Omental fat pad (tissue), 4 donors: ENCODE data around the gene EPHA1. TPM values are rescaled to one million over a fixed set of nuclear protein-coding genes. Genes with fewer than 3 reads are reported as not detected.

ENCODE experiments used
- ATAC-seq: fragments of 150-250 bp; one replicate; pipeline ENCODE4 v1.9.1; 2016; ENCODE audit warnings: mild to moderate bottlenecking, moderate library complexity; ENCODE audit not compliant: low FRiP score
- DNase-seq: peaks from one replicate; pipeline ENCODE4 v3.0.0-alpha.2; 2019; ENCODE audit warnings: low spot score
- total RNA-seq, 4 donors: library from RNA; depleted of rRNA; stranded (reverse); fragments of >200 nt; gene quantifications; one replicate each; pipeline ENCODE4 v1.1.0, GENCODE V29; 2016
- TF ChIP-seq, protein P1 (sequence below), 3 donors: fragments of 450-650 bp; IDR thresholded peaks; one replicate each; pipeline ENCODE4 v1.5.1; 2016 to 2017; ENCODE audit warnings: antibody characterized with exemption in 3 of 3, mild to moderate bottlenecking in 3 of 3, moderate library complexity in 2 of 3

Gene EPHA1
- total RNA-seq, 4 donors from 2014 or later, result 0.13 to 0.46 TPM; not detected in 2

DNA sequence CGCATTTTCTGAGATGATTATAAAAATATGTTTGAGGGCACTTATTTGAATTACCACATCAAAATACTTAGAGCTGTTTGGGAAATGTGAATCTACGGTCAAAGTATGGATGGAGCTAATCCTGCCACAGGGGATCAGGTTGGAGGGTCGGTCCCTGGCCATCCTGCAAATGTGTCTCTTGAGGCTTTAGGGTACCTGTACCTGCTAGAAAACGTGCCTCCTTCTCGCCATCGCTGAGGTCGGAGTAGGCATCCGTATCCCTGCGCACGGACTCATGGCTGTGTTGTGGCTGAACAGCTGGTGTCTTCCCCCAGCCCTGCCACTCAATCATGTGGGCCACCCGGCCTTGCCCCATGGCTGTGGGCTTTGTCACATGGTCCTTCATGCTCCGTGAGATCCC, 50.0 kb downstream of the EPHA1 start:
- TF ChIP-seq, protein P1, sequence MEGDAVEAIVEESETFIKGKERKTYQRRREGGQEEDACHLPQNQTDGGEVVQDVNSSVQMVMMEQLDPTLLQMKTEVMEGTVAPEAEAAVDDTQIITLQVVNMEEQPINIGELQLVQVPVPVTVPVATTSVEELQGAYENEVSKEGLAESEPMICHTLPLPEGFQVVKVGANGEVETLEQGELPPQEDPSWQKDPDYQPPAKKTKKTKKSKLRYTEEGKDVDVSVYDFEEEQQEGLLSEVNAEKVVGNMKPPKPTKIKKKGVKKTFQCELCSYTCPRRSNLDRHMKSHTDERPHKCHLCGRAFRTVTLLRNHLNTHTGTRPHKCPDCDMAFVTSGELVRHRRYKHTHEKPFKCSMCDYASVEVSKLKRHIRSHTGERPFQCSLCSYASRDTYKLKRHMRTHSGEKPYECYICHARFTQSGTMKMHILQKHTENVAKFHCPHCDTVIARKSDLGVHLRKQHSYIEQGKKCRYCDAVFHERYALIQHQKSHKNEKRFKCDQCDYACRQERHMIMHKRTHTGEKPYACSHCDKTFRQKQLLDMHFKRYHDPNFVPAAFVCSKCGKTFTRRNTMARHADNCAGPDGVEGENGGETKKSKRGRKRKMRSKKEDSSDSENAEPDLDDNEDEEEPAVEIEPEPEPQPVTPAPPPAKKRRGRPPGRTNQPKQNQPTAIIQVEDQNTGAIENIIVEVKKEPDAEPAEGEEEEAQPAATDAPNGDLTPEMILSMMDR (IDR thresholded peaks at IDR 0.05), result no peak
- DNase-seq (no peak), ATAC-seq (no peak)

DNA sequence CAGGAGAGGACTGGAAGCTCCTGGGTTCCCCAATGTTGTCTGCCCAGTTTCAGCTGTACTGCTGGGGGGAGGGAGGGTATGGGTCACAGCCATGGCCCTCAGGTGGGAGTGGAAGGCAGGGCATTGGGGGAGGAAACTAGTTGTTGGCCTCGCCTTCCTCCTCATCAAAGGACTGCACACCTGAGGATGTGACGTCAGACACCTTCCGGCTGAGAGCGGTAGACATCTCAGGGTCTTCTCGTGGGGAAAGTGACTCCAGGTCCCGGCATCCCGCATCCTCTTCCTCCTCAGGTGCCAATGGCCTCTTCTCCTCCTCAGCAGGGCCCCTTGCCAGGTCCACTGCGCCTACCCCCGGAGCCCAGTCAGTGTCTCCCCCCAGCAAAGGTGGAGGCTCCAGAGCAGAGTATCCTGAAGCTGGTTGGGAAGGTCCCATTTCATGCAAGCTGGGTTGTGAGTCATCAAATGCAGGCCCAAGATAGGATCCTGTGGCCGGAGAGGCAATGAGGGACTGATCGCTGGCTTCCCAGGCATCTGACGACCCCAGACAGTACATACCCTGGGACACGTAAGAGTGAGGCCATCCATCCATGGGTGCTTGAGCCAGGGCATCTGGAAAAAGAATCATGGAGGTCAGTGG, 52.1 kb downstream of the EPHA1 start:
- DNase-seq (no peak), ATAC-seq (no peak)
- TF ChIP-seq, protein P1 (IDR thresholded peaks at IDR 0.05), result no peak

DNA sequence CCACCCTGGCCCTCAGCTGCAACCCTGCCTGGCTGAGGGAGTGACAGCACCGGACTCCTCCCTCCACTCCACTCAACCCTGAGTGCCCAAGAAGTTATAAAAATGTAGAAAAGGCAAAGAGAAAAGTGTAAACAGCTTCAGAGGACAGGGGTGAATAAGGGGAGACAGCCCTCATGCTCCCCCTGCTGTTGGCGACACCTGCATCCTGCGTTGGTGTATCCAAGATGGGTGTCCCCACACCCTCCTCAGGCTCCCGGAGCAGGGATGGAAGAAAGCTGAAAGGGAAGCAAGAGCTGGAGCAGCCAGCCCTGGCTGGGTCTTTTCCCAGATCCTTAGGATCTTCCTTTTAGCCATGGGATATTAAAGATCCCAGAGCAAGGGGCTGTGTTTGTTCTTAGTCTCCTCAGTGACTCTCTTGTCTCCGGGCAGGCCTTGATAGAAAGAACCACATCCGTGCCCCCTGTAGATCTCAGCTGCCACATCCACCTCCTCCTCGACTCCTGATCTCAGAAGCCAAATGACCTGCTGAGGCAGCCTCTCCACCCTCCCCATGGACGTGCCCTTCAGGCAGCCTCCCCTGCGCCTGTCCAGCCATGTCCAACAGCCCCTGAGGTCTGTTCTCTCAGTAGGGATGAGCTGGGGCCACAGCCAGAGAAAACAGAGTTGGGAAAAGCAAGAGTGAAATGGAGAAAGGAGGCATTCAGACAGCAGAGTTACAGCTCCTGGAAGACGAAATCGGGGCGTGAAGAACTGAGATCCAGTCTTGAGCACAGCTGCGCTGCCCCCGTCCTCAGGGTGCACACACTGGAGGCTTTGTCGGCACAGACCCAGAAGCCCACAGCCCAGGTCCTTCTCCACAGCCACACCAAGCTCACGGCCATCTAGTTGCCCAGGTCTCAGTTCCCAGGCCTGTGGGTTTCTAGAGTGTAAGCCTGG, 52.9 kb downstream of the EPHA1 start:
- TF ChIP-seq, protein P1 (IDR thresholded peaks at IDR 0.05), result no peak
- ATAC-seq (no peak), DNase-seq (no peak)

DNA sequence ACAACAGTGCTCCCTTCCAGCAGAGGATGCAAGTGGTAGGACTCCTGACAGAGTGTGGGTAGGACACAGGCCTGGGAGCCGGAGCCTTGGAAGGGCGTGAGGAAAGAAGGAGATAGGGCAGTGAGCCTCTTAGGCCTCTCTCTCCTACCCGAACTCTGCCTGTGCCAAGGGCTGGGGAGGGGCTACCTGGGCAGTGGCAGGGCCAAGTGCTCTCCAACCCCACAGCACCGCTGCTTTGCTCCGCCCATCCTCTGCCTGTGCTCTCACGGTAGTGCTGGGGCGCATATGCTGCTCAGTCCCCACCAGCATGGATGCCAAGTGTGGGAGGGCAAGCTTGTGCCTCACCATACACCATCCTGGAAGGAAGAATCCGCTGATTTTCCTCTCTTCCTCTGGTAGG, 53.7 kb downstream of the EPHA1 start:
- DNase-seq (no peak), ATAC-seq (no peak)
- TF ChIP-seq, protein P1 (IDR thresholded peaks at IDR 0.05), result no peak

DNA sequence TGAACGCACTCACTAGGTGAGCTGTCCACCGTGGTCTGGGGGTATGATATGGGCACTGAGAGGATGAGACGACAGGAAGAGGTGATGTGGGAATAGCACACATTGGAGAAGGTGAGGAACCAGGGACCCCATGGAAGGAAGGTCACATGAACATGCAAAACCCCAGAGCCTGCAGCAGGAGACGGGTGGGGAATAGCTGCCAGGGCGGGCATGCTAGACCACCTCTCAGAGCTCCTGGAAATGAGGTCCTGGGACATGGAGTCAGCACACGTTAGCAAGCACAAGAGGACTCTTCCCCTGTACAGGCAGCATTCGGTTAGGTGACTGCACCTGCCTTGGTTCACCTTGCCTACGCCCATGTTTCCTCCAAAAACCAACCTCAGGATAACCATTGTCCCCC, 54.3 kb downstream of the EPHA1 start:
- TF ChIP-seq, protein P1 (IDR thresholded peaks at IDR 0.05), result no peak
- ATAC-seq, result no peak
- no peak for DNase-seq

DNA sequence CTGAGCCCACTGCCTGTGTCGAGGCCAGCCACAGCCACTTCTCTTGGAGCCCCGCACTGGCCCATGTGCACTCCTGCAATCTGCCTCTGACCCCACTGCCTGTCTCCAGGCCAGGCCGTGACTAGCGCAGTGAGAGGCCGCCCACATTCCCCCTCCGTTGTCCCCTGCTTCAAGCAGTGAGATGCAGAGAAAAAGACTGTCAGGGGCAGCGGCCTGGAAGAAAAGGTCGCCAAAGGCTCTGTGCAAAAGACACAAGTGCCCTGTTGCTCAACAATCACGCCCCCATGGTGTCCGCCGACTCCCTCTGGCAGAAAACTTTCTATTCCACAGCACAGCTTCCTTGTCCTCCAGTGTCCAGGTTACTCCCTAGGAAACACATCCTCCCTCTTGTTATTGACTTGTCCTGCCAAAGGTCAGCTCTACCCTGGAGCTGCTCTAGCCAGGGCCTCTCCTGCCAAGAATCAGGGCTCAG, 56.1 kb downstream of the EPHA1 start:
- DNase-seq, result no peak
- TF ChIP-seq, protein P1 (IDR thresholded peaks at IDR 0.05), result no peak
- ATAC-seq, result no peak
